ENCODE data around the gene CCR5AS.
"Not testable (repeated sequence)": the region's sequence is repeated elsewhere in the genome, so short reads cannot be mapped to it uniquely, and the experiment has no call there.

Gene CCR5AS

GRCh38 chr3:46438831-46439230 lies 32.0 kb upstream of the CCR5AS start:
- DNase-seq (ENCODE audit: low spot score in 2 of 2): no peak
- no peaks in the 10 kb centered on the region for H3K9me3 ChIP-seq
- H3K27me3 ChIP-seq (ENCODE audit: low read depth): no peaks in the 10 kb centered on the region
- H3K36me3 ChIP-seq (replicated peaks): no peaks in the 10 kb centered on the region
- H3K4me1 ChIP-seq: peaks cover 6% of the 10 kb centered on the region
- in situ Hi-C loops (cut with MboI; ENCODE audit: low sequenced_read_pairs): no loop called here
- H3K4me3 ChIP-seq: no peak overlapping the region

DNA sequence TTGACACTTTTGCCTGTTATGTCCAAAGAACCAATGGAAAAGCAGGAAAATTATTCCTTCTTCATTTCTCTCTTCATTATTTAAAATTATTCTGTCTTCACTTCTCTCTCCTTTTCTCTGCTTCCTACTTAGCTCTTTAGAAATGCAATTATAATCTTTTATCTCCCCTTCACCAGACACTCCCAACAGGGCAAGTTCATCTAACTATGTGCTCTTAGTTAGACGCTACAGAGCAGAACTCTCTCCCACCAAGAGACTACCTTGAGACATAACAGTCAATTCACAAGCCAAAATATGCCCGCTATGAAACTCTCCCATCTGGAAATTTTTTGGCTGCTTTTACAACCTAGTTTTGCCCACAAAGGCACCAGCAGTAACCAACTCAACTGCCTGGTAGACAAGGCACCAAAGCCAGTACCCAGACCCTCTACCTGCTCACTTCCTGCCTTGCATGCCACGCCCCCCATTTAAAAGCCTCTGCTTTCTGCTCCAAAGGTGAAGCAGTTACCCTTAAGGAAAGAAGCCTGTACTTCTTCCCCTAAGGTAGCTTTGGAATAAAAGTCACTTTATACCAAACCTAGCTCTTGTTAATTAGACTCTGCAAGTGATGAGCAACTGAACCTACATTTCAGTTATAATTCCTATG lies 28.3 kb upstream of the CCR5AS start:
- Histone ChIP-seq H3K9me3 (no peaks in the 10 kb centered on the region; the same call in 1 of the 2 replicates), H3K27me3 (ENCODE audit: low read depth) (no peaks in the 10 kb centered on the region), H3K36me3 (replicated peaks) (no peaks in the 10 kb centered on the region), H3K4me1 (no peaks in the 10 kb centered on the region), H3K4me3 (no peak overlapping the region)
- no peak for DNase-seq (ENCODE audit: low spot score in 2 of 2)
- in situ Hi-C loops (cut with MboI; ENCODE audit: low sequenced_read_pairs): no loop called here

- Histone ChIP-seq H3K4me3 (no peak overlapping the region), H3K27me3 (ENCODE audit: low read depth) (no peaks in the 10 kb centered on the region), H3K36me3 (replicated peaks) (no peaks in the 10 kb centered on the region), H3K4me1 (no peaks in the 10 kb centered on the region), H3K9me3 (no peaks in the 10 kb centered on the region; the same call in 1 of the 2 replicates)
- no peak for DNase-seq (ENCODE audit: low spot score in 2 of 2)
- in situ Hi-C loops (cut with MboI; ENCODE audit: low sequenced_read_pairs): no loop called here
These were observed 27.0 kb upstream of the CCR5AS start for GRCh38 chr3:46433841-46434240.

DNA sequence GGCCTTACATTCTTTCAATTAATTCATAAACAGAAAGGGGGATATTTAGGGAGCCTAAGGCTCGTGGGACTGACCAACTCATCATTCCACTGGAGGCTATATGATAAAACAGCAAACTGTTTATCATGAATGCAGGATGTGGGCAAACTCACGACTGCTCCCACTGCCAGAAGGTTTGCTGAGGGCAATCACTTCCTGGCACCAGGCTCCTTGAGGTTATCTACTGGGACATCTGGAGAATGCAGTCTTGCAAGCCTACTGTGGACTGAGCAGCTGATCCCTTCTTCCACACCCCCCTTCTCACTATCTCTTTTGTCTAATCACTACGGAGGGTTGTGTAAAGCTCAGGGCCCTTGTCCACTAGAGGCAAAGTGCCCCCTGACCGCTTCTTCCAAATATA lies 26.3 kb upstream of the CCR5AS start:
- H3K27me3 ChIP-seq (ENCODE audit: low read depth); H3K9me3 ChIP-seq; DNase-seq (ENCODE audit: low spot score in 2 of 2); in situ Hi-C loops (cut with MboI; ENCODE audit: low sequenced_read_pairs); H3K36me3 ChIP-seq (replicated peaks); H3K4me1 ChIP-seq; H3K4me3 ChIP-seq: not testable (repeated sequence)

GRCh38 chr3:46431905-46432304 lies 25.0 kb upstream of the CCR5AS start:
- H3K4me3 ChIP-seq; H3K4me1 ChIP-seq; DNase-seq (ENCODE audit: low spot score in 2 of 2); H3K36me3 ChIP-seq (replicated peaks); H3K27me3 ChIP-seq (ENCODE audit: low read depth); H3K9me3 ChIP-seq; in situ Hi-C loops (cut with MboI; ENCODE audit: low sequenced_read_pairs): not testable (repeated sequence)

DNA sequence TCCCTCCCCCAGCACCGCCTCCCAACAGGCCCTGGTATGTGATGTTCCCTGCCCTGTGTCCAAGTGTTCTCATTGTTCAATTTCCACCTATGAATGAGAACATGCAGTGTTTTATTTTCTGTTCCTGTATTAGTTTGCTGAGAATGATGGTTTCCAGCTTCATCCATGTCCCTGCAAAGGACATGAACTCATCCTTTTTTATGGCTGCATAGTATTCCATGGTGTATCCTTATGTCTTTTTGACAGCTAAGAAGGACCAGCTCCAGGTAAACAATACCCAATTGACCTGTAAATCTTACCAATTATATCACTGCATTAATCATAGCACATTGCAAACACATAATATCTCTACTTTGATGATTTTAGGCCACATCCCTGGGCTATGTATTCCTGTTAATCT lies 24.0 kb upstream of the CCR5AS start:
- H3K4me1 ChIP-seq; H3K36me3 ChIP-seq (replicated peaks); DNase-seq (ENCODE audit: low spot score in 2 of 2); H3K4me3 ChIP-seq; H3K27me3 ChIP-seq (ENCODE audit: low read depth); H3K9me3 ChIP-seq; in situ Hi-C loops (cut with MboI; ENCODE audit: low sequenced_read_pairs): not testable (repeated sequence)

- Histone ChIP-seq H3K4me1 (no peaks in the 10 kb centered on the region), H3K9me3 (no peaks in the 10 kb centered on the region; the same call in 1 of the 2 replicates), H3K27me3 (ENCODE audit: low read depth) (no peaks in the 10 kb centered on the region), H3K36me3 (replicated peaks) (no peaks in the 10 kb centered on the region), H3K4me3 (no peak overlapping the region)
- in situ Hi-C loops (cut with MboI; ENCODE audit: low sequenced_read_pairs): no loop called here
- DNase-seq (ENCODE audit: low spot score in 2 of 2): no peak
These were observed 22.8 kb upstream of the CCR5AS start for GRCh38 chr3:46429671-46430070.

GRCh38 chr3:46429250-46429649 lies 22.4 kb upstream of the CCR5AS start:
- in situ Hi-C loops (cut with MboI; ENCODE audit: low sequenced_read_pairs): no loop called here
- DNase-seq (ENCODE audit: low spot score in 2 of 2): no peak
- Histone ChIP-seq H3K9me3 (no peaks in the 10 kb centered on the region; the same call in 1 of the 2 replicates), H3K4me3 (no peak overlapping the region), H3K36me3 (replicated peaks) (no peaks in the 10 kb centered on the region), H3K27me3 (ENCODE audit: low read depth) (no peaks in the 10 kb centered on the region), H3K4me1 (no peaks in the 10 kb centered on the region)

GRCh38 chr3:46427916-46428833 lies 21.3 kb upstream of the CCR5AS start:
- Histone ChIP-seq H3K4me3 (no peak overlapping the region), H3K9me3 (no peaks in the 10 kb centered on the region; the same call in 1 of the 2 replicates), H3K4me1 (no peaks in the 10 kb centered on the region), H3K36me3 (replicated peaks) (no peaks in the 10 kb centered on the region), H3K27me3 (ENCODE audit: low read depth) (no peaks in the 10 kb centered on the region)
- in situ Hi-C loops (cut with MboI; ENCODE audit: low sequenced_read_pairs): no loop called here
- DNase-seq (ENCODE audit: low spot score in 2 of 2): no peak

DNA sequence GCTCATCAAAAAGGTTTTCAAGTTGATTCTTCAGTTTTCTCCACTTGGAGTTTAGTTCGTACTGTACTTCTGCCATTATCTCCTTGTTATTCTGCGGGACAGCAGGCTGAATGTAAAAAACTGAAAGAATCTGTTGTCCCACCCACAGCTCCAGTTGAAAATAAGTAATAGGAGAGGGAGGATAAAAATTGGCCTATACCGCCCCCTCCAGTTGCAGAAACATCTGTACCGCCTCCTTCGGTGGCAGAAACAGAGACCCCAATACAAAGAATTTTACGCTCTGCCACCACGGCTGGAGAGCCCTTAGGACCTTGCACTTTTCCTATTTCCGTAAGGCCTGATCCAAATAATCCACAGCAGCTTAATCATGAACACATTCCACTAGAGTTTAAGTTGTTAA lies 20.5 kb upstream of the CCR5AS start:
- H3K27me3 ChIP-seq (ENCODE audit: low read depth); in situ Hi-C loops (cut with MboI; ENCODE audit: low sequenced_read_pairs); H3K36me3 ChIP-seq (replicated peaks); H3K4me3 ChIP-seq; DNase-seq (ENCODE audit: low spot score in 2 of 2); H3K9me3 ChIP-seq; H3K4me1 ChIP-seq: not testable (repeated sequence)

DNA sequence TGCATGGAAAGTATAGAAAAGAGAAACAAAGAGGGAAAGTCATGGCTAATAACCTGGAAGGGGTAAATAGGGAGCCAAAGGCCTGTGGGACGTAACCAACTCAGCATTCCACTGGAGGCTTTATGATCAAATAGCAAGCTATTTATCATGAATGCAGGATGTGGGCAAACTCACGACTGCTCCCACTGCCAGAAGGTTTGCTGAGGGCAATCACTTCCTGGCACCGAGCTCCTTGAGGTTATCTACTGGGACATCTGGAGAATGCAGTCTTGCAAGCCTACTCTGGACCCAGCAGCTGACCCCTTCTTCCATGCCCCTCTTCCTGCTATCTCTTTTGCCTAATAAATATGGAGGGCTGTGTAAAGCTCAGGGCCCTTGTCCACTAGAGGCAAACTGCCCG lies 19.6 kb upstream of the CCR5AS start:
- in situ Hi-C loops (cut with MboI; ENCODE audit: low sequenced_read_pairs); DNase-seq (ENCODE audit: low spot score in 2 of 2); H3K36me3 ChIP-seq (replicated peaks); H3K9me3 ChIP-seq; H3K27me3 ChIP-seq (ENCODE audit: low read depth); H3K4me1 ChIP-seq; H3K4me3 ChIP-seq: not testable (repeated sequence)

GRCh38 chr3:46423588-46423987 lies 16.7 kb upstream of the CCR5AS start:
- H3K36me3 ChIP-seq (replicated peaks): no peaks in the 10 kb centered on the region
- DNase-seq (ENCODE audit: low spot score in 2 of 2): no peak

DNA sequence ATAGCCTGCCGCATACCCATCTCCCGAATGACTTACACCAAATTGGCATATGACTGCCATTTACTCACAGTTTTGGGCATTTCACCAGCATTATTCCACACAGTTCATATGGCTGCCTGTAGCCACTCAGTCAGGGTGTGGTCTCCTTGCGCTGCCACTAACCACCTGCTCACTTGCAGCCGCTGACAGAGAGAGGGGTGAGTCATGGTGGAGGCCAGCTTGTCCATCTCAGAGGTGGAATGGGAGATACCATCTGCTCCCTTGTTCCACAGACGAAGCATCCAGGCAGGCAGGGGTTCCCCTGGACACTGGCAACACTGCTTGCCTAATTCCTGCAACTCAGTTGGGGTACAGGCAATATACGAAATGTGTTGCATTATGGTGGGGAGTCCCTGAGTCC lies 15.8 kb upstream of the CCR5AS start:
- Histone ChIP-seq H3K4me3 (no peak overlapping the region), H3K9me3 (no peaks in the 10 kb centered on the region), H3K27me3 (ENCODE audit: low read depth) (no peaks in the 10 kb centered on the region), H3K4me1 (no peaks in the 10 kb centered on the region), H3K36me3 (replicated peaks) (no peaks in the 10 kb centered on the region)
- in situ Hi-C loops (cut with MboI; ENCODE audit: low sequenced_read_pairs): no loop called here
- DNase-seq (ENCODE audit: low spot score in 2 of 2): no peak

More at GRCh38 chr3:46423588-46423987, 16.7 kb upstream of the CCR5AS start:
- in situ Hi-C loops (cut with MboI; ENCODE audit: low sequenced_read_pairs): no loop called here
- no peaks in the 10 kb centered on the region for H3K4me1 ChIP-seq
- no peaks in the 10 kb centered on the region for H3K27me3 ChIP-seq (ENCODE audit: low read depth)
- H3K4me3 ChIP-seq: no peak overlapping the region
- H3K9me3 ChIP-seq: no peaks in the 10 kb centered on the region

GRCh38 chr3:46420931-46421330 lies 14.1 kb upstream of the CCR5AS start:
- in situ Hi-C loops (cut with MboI; ENCODE audit: low sequenced_read_pairs): no loop called here
- H3K36me3 ChIP-seq (replicated peaks): no peaks in the 10 kb centered on the region
- H3K9me3 ChIP-seq: no peaks in the 10 kb centered on the region
- no peak for DNase-seq (ENCODE audit: low spot score in 2 of 2)
- H3K27me3 ChIP-seq (ENCODE audit: low read depth): no peaks in the 10 kb centered on the region
- no peak overlapping the region for H3K4me3 ChIP-seq
- H3K4me1 ChIP-seq: no peaks in the 10 kb centered on the region
